Measurements from ENCODE around the gene SNCA. TPM values are rescaled to one million over a fixed set of nuclear protein-coding genes. Genes with fewer than 3 reads are reported as not detected.

The SNCA gene
- total RNA-seq (2014; rRNA removed; shearing (Covaris generic)): 179 and 186 TPM in 2 replicates
- polyA plus RNA-seq (2015; cell fraction: cytosol; rRNA removed): 221 and 235 TPM in 2 replicates
- 51.3 and 60.2 TPM in 2 replicates for polyA plus RNA-seq (2015; cell fraction: nucleus; rRNA removed)

DNA sequence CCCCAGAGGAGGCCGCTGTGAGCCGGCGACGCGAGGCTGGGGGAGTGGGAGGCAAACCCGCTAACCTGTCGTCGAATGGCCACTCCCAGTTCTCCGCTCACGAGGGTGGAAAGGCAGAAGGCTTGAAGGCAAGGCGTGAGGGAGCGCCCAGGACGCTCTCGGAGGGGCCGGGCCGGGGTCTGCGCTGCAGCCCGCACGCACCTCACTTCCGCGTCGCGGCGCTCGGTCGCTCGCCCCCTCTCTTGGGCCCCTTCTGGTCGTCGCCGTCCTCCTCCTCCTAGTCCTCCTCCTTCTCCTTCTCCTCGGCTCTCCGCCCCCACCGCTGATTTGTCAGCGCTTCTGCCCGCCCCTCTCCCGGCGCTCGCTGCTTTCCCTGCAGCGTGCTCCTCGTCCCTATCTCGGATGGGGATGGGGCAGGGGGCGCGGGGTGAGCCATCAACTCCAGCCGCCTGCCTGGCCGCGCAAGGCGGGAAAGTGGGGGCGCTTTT lies at the start of gene SNCA:
SNCA (minus strand) TSS at position 265 of the 488 bp plus-strand sequence. CDS start 1,494 bp downstream, outside the sequence.
- in situ Hi-C loops (cut with HindIII; ENCODE audit: low pct_unique_long_range_greater_than_20kb, low sequenced_read_pairs): no loop called here
- peak; percentile 88 for DNase-seq (ENCODE audit: low read depth, low spot score)

DNA sequence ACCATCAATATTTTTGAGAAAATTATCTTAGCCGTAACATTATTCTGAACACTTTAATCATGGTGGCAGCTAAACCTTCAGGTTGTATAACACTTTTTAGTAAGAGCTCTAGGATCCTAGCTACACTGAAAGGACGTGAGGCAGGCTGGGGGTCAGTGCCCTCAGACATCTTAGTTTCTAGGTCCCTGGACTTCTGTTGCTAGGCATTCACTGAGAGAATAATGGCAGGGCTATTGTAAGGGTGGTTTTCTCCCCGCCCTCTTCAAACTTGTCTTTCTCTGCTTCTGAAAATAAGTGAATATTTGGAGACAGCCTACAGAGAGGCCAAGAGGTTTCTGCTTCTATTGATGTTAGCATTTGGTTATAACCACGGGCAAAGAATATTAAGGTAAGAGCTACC lies 42.3 kb upstream of the SNCA start:
- in situ Hi-C loops (cut with HindIII; ENCODE audit: low pct_unique_long_range_greater_than_20kb, low sequenced_read_pairs): no loop called here
- no peak for DNase-seq (ENCODE audit: low read depth, low spot score)

DNA sequence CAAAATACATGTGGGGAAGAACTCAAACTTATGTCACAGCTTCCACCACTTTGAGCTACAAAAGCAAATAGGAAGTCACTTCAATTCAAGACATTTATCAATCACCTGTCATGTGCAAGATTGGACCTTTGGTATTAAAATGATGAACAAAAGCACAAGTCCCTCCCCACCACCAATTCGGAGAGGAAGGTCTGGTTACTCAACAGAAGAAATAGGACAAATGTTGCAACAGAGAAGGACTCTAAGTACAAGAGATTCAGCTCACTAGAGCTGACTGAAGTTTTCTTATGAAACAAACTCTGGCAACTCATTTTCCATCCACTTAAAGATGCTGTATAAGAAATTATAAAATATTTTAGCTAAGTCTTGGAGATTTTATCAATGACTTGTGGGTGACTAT lies 41.6 kb upstream of the SNCA start:
- in situ Hi-C loops (cut with HindIII; ENCODE audit: low pct_unique_long_range_greater_than_20kb, low sequenced_read_pairs): no loop called here

DNA sequence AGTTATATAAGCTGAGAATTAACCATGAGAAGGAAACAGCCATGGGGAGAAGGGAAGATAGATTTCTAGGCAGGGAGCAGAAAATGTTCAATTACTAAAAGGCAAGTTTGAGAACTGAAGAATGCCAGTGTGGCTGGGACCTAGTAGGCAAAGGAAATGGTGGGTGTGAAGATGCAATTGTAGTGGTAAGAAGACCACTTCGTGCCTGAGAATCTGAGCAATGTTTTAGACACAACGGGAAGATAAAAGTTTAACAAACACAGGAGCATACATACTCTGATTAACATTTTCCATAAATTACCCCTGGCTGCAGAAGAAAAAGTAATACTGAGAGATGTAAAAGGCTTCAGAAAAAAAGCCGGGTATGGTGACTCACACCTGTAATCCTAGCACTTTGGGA lies 39.6 kb upstream of the SNCA start:
- in situ Hi-C loops (cut with HindIII; ENCODE audit: low pct_unique_long_range_greater_than_20kb, low sequenced_read_pairs): no loop called here
- DNase-seq (ENCODE audit: low read depth, low spot score): no peak

More for the DNA sequence above, 41.6 kb upstream of the SNCA start:
- no peak for DNase-seq (ENCODE audit: low read depth, low spot score)

DNA sequence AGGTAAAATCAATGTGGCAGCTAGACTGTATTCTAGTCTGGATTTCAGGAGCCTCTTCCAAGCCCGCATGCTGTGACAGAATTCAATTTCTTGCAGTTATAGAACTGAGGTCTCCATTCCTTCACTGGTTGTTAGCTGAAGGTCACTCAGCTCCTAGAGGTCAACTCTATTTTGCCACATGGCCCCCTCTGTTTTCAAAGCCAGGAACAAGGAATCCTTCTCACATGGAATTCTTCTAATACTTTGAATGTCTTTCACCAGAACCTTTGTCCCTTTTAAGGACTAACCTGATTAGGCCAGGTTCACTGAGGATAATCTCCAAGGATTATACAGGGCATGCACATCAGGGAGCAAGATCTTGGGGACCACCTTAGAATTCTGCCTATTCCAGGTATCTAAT lies 34.2 kb upstream of the SNCA start:
- no peak for DNase-seq (ENCODE audit: low read depth, low spot score)
- in situ Hi-C loops (cut with HindIII; ENCODE audit: low pct_unique_long_range_greater_than_20kb, low sequenced_read_pairs): no loop called here

DNA sequence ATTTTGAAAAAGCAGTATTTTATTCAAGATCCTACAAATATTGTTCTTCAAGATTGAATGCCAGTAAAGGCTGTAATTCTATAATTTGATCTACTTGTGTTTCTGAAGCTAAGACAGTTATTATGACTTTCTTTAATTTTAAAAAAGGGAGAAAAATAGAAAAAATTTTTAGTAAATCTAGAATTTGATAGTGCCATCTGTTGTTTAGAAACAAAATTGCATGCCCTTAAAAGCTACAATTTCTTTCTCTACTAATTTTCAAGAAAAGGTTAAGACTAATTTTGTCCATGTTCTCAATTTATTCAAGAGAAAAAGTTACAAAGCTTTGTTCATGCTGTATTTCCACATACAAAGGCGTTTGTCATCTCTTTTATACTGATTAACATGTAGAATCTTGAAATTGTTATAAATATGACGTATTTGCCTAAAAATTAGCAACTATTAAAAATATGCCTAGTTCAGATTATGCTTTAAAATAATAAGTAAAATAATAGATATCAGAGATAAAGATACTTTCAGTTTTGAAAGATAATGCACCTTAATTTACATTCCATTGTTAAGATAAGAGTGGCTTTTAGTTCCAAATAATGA lies 32.1 kb upstream of the SNCA start:
- in situ Hi-C loops (cut with HindIII; ENCODE audit: low pct_unique_long_range_greater_than_20kb, low sequenced_read_pairs): no loop called here
- DNase-seq (ENCODE audit: low read depth, low spot score): peak; percentile 9

DNA sequence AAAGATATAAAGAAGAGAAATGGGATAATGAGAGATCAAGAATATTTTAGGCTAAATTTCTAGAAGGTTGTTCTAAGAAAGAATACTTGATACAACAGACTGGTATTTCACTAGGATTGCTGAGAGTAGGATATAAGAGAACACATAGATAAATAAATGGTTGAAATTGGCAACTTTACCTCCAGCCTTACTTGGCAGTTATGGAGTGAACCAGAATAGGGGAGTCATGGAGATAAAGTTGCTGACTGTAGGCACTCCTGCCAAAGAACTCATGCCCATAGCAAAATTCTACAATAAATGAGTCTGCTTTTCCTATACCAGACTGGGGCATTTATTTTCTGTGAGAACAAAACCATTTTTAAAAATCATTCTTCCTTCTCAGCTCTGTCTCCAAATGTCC lies 31.3 kb upstream of the SNCA start:
- DNase-seq (ENCODE audit: low read depth, low spot score): no peak
- in situ Hi-C loops (cut with HindIII; ENCODE audit: low pct_unique_long_range_greater_than_20kb, low sequenced_read_pairs): no loop called here

DNA sequence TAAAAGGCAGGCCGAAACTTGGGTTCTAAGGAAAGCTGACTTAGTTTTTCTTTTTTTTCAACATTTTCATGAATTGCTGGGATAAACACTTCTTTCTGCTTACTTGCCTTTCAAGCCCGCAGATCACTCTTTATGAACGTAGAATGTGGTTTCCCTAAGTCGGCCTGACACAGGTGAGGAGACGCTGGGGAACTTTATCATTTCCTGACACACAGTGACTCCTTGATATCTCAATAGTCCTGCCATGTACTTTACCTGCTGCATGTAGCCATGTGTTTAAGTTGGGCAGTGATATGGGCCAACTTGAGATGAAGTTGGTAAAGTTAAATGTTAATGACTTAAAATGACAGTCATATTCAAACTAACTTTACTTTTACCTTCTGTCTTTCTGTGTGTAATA lies 26.6 kb upstream of the SNCA start:
- no peak for DNase-seq (ENCODE audit: low read depth, low spot score)
- in situ Hi-C loops (cut with HindIII; ENCODE audit: low pct_unique_long_range_greater_than_20kb, low sequenced_read_pairs): no loop called here

DNA sequence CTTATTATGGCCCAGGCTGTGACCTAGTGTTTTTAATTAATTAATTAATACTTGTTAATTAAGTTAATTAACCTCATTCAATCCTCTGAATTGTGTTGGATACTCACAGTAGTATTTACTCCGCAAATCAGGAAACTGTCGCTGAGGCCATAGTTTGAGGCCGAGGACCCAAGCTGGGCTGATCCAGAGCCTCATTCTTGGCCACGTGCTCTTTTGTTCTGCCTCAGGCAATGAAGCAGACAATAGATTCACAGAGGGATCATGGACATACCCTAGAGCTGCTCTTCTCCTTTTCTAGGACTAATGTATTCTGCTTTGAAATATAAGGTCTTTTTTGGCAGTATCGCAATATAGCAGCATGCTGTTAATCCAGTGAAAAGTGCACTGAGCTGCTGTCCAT lies 24.0 kb upstream of the SNCA start:
- in situ Hi-C loops (cut with HindIII; ENCODE audit: low pct_unique_long_range_greater_than_20kb, low sequenced_read_pairs): no loop called here

DNA sequence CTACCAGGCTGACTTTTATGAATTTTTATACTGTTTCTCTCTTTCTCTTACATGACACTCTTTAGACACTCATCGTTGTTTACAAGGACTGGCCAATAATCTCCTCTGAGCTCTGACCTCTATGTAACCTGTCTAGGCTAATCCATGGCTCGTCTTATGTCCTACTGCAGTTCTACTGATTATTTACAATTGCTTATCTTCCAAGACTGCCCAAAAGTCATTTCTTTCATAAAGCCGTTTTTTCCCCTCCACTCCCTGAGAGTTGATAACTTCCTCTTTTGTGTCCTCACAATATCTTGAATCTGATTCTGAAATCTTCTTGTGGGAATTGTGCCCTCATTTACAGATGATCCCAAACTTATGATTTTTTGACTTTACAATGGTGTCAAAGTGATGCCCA lies 18.3 kb upstream of the SNCA start:
- in situ Hi-C loops (cut with HindIII; ENCODE audit: low pct_unique_long_range_greater_than_20kb, low sequenced_read_pairs): no loop called here
- no peak for DNase-seq (ENCODE audit: low read depth, low spot score)

More for the DNA sequence above, 24.0 kb upstream of the SNCA start:
- peak; percentile 30 for DNase-seq (ENCODE audit: low read depth, low spot score)

DNA sequence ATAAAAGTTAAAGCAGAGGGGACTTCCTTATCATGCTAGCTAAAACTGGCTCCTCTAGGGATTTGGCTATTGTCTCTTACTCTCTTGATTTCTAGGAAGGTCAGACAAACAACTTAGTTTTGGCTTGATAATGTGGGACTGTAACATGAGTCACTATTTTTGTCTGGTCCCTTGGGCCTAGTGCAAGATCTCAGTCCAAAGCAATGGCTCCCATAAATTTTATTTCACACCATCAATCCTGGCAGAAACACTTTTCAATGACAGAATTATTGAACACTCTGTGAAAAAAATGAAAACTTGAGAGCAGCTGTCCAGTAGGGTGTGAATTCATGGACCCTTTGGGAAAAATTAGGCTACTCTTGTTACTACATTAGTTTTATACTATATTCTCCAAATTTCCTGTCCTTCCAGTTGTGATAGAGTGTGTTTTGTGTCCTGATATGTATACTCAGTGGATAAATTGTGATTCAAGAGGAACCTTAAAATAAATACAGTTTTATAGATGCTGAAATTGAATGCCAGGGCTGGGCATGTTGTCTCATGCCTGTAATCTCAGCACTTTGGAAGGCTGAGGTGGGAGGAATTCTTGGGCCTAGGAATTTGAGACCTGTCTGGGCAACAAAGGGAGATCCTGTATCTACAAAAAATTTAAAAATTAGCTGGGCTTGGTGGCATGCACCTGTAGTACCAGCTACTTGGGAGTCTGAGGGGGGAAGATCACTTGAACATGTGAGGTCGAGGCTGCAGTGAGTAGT lies 10.8 kb upstream of the SNCA start:
- in situ Hi-C loops (cut with HindIII; ENCODE audit: low pct_unique_long_range_greater_than_20kb, low sequenced_read_pairs): no loop called here

DNA sequence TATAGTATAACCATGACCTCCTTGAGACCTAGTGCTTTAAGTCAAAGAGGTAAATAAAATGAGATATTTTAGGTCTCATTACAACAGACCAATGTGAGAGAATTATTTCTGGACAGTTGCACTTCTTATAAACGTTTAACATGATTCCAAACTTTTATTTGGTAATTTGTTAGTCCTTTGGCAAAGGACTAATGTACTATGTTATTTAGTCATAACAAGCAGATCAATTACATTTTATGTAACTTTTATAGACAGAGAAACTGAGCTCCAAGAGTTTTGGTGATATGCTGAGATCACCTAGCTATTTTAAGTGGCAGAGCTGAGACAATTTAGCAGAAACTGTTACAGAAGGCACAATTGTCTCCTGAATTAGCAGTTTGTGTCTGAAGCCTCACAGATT lies 2.6 kb upstream of the SNCA start:
- in situ Hi-C loops (cut with HindIII; ENCODE audit: low pct_unique_long_range_greater_than_20kb, low sequenced_read_pairs): no loop called here
- DNase-seq (ENCODE audit: low read depth, low spot score): no peak

More for the DNA sequence above, 10.8 kb upstream of the SNCA start:
- DNase-seq (ENCODE audit: low read depth, low spot score): no peak

DNA sequence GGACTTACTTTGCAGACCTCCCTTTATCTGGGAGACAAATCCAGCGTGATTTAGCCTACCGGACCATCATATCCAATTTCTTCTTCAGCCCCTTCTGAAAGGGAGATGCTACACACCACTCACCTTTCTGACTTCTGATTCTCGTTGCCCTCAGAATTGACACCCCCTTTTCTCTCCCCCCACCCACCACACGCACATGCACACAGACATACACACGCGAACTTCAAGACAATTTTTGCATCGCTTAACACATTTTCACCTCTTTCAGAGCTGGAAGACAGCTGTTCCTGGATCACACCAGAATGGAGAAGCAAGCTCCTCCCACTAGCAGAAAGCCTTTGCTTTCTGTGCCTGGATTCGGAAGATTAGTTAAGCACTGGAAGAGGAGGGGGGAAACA lies 1.0 kb upstream of the SNCA start:
- DNase-seq (ENCODE audit: low read depth, low spot score): peak; percentile 49
- in situ Hi-C loops (cut with HindIII; ENCODE audit: low pct_unique_long_range_greater_than_20kb, low sequenced_read_pairs): no loop called here

DNA sequence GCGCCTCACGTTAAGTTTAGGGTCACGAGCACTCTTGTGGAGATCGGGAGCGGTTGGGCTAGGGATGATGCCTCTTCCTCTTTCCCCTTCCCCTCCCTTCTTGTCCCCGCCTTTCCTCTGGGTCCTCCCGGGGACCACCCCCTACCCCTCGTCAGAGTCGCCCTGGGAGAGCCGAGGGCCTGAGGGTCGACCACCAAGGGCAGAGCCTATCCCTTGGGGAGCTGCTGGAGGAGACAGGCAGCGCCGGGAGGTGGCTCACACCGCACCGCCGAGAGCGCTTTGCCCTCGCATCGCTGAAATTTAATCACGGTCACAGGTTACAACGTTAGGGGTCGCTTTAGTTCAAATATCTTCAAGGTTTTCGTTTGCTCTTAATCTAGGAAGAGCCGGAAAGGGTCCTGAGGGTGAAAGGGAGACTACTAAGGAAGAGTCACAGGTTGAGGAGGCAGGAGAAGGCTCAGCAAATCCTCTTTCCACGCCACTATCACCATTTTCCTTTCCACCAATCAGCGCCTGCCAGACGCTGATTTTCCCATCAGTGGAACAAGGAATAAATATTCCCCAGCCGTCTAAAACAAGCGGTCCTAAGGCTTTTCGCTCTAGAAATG lies 528 bp upstream of the SNCA start:
- peak; percentile 78 for DNase-seq (ENCODE audit: low read depth, low spot score)
- in situ Hi-C loops (cut with HindIII; ENCODE audit: low pct_unique_long_range_greater_than_20kb, low sequenced_read_pairs): no loop called here

DNA sequence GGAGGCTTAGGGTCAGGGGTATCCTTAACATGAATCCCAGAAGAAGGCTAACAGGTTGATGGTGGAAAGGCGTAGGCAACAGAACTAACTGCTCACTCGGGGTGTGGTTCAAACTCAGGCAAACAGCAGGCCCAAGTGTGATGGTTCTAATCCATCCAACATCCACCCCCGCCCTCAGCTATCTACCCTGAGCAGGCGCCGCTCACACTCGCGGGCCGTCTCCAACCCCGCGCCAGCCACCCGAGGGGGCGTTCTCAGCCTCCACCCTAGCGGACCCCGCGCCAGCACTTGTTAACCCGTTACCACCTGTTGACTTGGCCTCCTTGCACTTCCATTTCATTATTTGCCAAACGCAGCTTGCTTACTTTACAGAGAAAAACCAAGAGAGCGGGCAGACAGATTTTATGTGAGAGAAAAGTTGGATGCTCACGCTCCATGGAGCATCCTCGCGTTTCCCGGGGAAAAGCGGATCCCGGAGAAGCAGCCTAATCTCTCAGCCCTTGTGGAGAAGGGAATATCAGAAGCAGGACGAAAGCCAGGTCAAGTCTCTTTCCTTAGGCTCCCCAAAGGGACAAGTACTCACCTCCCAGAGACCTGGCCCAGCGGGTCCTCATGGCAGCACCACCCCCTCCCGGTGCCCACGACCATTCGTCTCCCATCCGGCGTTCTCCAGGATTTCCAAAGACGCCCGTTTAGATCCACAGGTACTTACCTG lies 773 bp downstream of the SNCA start:
- DNase-seq (ENCODE audit: low read depth, low spot score): peak; percentile 42
- in situ Hi-C loops (cut with HindIII; ENCODE audit: low pct_unique_long_range_greater_than_20kb, low sequenced_read_pairs): no loop called here

DNA sequence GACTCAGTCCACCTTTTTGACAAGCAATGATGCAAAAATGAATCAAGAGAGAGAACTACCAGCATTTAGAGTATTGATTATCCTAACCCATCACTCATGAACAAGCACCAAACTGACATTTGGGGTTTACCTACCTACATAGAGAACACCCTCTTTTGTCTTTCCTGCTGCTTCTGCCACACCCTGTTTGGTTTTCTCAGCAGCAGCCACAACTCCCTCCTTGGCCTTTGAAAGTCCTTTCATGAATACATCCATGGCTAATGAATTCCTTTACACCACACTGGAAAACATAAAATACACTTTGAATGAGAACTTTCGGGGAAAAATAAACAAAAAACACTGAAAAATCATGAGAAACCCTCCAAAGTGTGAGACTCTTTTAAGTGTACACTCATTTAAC lies 1.5 kb downstream of the SNCA start:
- peak; percentile 15 for DNase-seq (ENCODE audit: low read depth, low spot score)
- in situ Hi-C loops (cut with HindIII; ENCODE audit: low pct_unique_long_range_greater_than_20kb, low sequenced_read_pairs): no loop called here

DNA sequence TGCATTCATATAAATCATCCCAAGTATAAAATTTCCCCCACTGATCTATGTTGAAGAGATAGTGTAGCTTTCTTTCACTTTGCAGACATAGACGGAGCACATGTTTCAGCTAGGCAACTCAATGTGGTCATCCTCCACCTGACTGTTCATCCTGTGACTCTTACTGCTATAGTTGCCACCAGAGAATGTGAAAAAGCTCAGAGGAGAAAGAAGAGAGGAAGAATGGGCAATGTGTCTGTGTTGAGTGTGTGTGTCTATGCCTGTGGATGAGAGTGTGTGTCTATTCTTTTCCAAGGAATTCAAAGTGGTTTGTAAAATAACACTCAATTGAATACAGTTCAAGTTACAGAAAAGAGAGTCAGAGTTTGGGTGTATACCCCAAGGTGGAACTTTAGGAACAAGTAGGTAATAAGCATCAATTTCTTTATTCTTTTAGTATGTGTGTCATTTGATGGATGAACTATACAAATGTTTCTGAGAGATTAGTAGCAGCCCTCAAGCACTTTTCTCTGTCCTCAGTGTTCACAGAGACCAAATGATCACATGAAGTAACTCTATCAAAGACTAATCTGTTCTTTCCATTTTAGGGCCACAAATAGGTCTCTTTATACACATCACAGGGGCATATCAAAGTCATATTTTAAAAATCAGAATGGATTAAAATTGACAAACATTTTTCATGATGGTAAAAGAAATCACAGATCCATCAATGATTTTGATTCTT lies 2.3 kb downstream of the SNCA start:
- in situ Hi-C loops (cut with HindIII; ENCODE audit: low pct_unique_long_range_greater_than_20kb, low sequenced_read_pairs): no loop called here
- DNase-seq (ENCODE audit: low read depth, low spot score): peak; percentile 91

Measured in SK-MEL-5 (cell line).